Chondrocyte (in vitro differentiated cells): ENCODE results near the gene RAB40C. TPM values are rescaled to one million over a fixed set of nuclear protein-coding genes. Genes with fewer than 3 reads are reported as not detected.
"Not testable (repeated sequence)": the region's sequence is repeated elsewhere in the genome, so short reads cannot be mapped to it uniquely, and the experiment has no call there.

Source experiments
- DNase-seq: peaks from one replicate; pipeline ENCODE4 v3.0.0; 2021; ENCODE audit warnings: mixed read lengths, low spot score
- H3K27ac Mint-ChIP-seq: one replicate; pipeline ENCODE4 v1.8.0; 2021; ENCODE audit warnings: mild to moderate bottlenecking, moderate library complexity, mixed read lengths; ENCODE audit not compliant: unreplicated experiment
- H3K27me3 Mint-ChIP-seq: 2 replicates; pipeline ENCODE4 v1.8.0; 2021; ENCODE audit warnings: low read depth, mixed read lengths
- H3K36me3 Mint-ChIP-seq: 2 replicates; pipeline ENCODE4 v1.8.0; 2021; ENCODE audit warnings: low read depth, mixed read lengths
- H3K4me1 Mint-ChIP-seq: 2 replicates; pipeline ENCODE4 v1.8.0; 2021; ENCODE audit warnings: low read depth, mild to moderate bottlenecking, mixed read lengths
- H3K4me3 Mint-ChIP-seq: one replicate; pipeline ENCODE4 v1.8.0; 2021; ENCODE audit warnings: mild to moderate bottlenecking, moderate library complexity, mixed read lengths; ENCODE audit not compliant: unreplicated experiment
- H3K9me3 Mint-ChIP-seq: 2 replicates; pipeline ENCODE4 v1.8.0; 2021; ENCODE audit warnings: low read depth, mixed read lengths
- total RNA-seq: library from RNA; stranded (reverse); gene quantifications from 3 replicates; pipeline ENCODE4 v1.2.1, GENCODE V29; 2021
- TF ChIP-seq, protein P1 (sequence below): fragments of 200-600 bp; sonication (generic); IDR thresholded peaks from 2 replicates; pipeline ENCODE4 v1.5.0; 2021; ENCODE audit warnings: antibody characterized with exemption, mild to moderate bottlenecking, moderate library complexity

RAB40C gene
- total RNA-seq, 1 donor from 2014 or later: 19.6 TPM

GRCh38 chr16:596736-597060 lies 6.8 kb downstream of the RAB40C start:
- H3K27me3 Mint-ChIP-seq: no peaks in the 10 kb centered on the region
- no peak overlapping the region for H3K27ac Mint-ChIP-seq
- TF ChIP-seq, protein P1, sequence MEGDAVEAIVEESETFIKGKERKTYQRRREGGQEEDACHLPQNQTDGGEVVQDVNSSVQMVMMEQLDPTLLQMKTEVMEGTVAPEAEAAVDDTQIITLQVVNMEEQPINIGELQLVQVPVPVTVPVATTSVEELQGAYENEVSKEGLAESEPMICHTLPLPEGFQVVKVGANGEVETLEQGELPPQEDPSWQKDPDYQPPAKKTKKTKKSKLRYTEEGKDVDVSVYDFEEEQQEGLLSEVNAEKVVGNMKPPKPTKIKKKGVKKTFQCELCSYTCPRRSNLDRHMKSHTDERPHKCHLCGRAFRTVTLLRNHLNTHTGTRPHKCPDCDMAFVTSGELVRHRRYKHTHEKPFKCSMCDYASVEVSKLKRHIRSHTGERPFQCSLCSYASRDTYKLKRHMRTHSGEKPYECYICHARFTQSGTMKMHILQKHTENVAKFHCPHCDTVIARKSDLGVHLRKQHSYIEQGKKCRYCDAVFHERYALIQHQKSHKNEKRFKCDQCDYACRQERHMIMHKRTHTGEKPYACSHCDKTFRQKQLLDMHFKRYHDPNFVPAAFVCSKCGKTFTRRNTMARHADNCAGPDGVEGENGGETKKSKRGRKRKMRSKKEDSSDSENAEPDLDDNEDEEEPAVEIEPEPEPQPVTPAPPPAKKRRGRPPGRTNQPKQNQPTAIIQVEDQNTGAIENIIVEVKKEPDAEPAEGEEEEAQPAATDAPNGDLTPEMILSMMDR: no peak

DNA sequence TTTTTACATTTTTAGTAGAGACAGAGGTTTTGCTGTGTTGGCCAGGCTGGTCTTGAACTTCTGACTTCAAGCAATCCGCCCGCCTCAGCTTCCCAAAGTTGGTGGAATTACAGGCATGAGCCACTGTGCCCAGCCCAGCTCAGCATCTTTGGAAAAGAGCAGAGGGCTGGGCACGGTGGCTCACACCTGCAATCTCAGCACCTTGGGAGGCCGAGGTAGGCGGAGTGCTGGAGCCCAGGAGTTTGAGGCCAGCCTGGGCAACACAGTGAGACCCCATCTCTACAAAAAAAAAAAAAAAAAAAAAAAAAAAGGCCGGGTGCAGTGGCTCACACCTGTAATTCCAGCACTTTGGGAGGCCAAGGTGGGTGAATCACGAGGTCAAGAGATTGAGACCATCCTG lies 7.8 kb downstream of the RAB40C start:
- not testable (repeated sequence) for H3K27me3 Mint-ChIP-seq, H3K4me3 Mint-ChIP-seq, H3K4me1 Mint-ChIP-seq, H3K36me3 Mint-ChIP-seq, H3K9me3 Mint-ChIP-seq, H3K27ac Mint-ChIP-seq, DNase-seq

More at GRCh38 chr16:596736-597060, 6.8 kb downstream of the RAB40C start:
- H3K36me3 Mint-ChIP-seq: peaks cover 7% of the 10 kb centered on the region
- H3K4me3 Mint-ChIP-seq: no peak overlapping the region
- H3K4me1 Mint-ChIP-seq: peaks cover 5% of the 10 kb centered on the region
- DNase-seq: no peak
- H3K9me3 Mint-ChIP-seq: no peaks in the 10 kb centered on the region

DNA sequence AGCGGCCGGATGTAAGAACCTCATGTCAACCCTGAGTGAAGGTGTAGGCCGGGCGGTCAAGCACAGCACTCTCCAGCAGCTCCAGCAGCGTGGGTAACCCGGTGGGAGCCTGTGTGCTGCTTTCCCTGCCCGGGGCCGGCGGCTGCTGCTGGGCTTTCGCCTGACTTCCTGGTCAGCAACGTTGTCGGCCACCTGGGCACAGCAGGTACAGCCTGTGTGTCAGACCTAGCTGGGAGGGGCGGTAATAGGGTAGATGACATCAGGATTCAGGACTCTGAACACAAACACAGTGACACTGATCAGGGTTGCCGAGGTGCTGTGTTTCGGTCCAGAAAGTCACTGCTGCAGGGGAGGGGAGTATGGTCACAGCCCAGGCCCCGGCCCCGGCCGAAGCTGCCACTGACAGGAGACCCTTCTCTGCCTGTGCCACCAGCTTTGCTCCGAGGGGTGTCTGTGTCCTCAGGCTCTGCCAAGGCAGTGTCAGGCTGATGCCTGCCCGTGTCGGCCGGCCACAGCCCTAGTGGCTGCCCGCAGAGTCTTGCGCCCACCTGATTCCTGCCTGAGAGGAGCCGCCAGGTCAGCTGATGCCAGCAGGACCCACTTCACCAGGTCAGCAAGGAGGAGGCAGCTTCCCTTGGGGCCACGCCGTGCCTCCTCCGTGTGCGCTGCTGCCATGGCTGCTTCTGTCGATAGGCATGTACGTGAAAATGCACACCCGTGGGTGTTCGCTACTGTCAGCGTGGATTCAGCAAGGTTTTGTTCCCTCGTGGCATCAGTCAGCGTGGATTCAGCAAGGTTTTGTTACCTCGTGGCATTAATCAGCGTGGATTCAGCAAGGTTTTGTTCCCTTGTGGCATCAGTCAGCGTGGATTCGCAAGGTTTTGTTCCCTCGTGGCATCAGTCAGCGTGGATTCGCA lies 9.2 kb downstream of the RAB40C start:
- H3K4me3 Mint-ChIP-seq: no peak overlapping the region
- peaks cover 7% of the 10 kb centered on the region for H3K36me3 Mint-ChIP-seq
- TF ChIP-seq, protein P1: no peak
- H3K4me1 Mint-ChIP-seq: no peaks in the 10 kb centered on the region
- H3K9me3 Mint-ChIP-seq: no peaks in the 10 kb centered on the region
- no peak overlapping the region for H3K27ac Mint-ChIP-seq
- no peaks in the 10 kb centered on the region for H3K27me3 Mint-ChIP-seq
- DNase-seq: peak; percentile 92

- Mint-ChIP-seq H3K4me1 (no peaks in the 10 kb centered on the region), H3K27ac (no peak overlapping the region), H3K4me3 (no peak overlapping the region), H3K27me3 (no peaks in the 10 kb centered on the region), H3K9me3 (no peaks in the 10 kb centered on the region), H3K36me3 (peaks cover 7% of the 10 kb centered on the region)
- DNase-seq: no peak
- TF ChIP-seq, protein P1: peak; percentile 62
These were observed 10.9 kb downstream of the RAB40C start for GRCh38 chr16:600781-601180.

- TF ChIP-seq, protein P1: no peak
These were observed 14.1 kb downstream of the RAB40C start for GRCh38 chr16:603933-604332.

More at GRCh38 chr16:603933-604332, 14.1 kb downstream of the RAB40C start:
- no peaks in the 10 kb centered on the region for H3K4me1 Mint-ChIP-seq
- H3K9me3 Mint-ChIP-seq: no peaks in the 10 kb centered on the region
- H3K4me3 Mint-ChIP-seq: no peak overlapping the region
- H3K36me3 Mint-ChIP-seq: no peaks in the 10 kb centered on the region
- no peak for DNase-seq
- no peak overlapping the region for H3K27ac Mint-ChIP-seq
- no peaks in the 10 kb centered on the region for H3K27me3 Mint-ChIP-seq
